ENCODE measurements around the gene CCSER1.

DNA sequence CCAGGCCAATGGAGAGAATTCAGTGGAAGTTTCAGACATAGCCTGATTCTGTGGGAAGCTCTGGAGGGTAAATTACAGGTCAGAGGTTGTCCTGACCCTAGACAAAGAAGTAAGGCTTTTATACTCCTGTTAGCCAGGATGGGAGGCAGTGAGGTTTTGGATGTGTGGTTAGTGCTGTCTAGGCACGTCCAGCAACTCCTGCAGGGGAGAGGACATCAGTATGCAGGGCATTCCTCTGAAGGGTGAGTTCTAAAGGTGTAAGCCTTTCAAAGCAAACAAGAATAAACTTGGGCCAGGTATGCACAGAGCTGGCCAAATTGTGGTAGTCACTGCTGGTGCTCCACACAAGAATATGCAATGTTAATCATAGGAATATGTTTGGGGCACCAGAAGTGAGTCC is 562.5 kb downstream of the CCSER1 start:
- TF ChIP-seq, protein P1, sequence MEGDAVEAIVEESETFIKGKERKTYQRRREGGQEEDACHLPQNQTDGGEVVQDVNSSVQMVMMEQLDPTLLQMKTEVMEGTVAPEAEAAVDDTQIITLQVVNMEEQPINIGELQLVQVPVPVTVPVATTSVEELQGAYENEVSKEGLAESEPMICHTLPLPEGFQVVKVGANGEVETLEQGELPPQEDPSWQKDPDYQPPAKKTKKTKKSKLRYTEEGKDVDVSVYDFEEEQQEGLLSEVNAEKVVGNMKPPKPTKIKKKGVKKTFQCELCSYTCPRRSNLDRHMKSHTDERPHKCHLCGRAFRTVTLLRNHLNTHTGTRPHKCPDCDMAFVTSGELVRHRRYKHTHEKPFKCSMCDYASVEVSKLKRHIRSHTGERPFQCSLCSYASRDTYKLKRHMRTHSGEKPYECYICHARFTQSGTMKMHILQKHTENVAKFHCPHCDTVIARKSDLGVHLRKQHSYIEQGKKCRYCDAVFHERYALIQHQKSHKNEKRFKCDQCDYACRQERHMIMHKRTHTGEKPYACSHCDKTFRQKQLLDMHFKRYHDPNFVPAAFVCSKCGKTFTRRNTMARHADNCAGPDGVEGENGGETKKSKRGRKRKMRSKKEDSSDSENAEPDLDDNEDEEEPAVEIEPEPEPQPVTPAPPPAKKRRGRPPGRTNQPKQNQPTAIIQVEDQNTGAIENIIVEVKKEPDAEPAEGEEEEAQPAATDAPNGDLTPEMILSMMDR (IDR thresholded peaks at IDR 0.05): no peak
- TF ChIP-seq POLR2A (IDR thresholded peaks at IDR 0.05) (no peak), POLR2AphosphoS5 (IDR thresholded peaks at IDR 0.05) (no peak)
